Embryonic facial prominence (tissue), 1 donor: Measurements from ENCODE around the gene RDM1.

ENCODE experiments used
- DNase-seq: peaks from one replicate; pipeline ENCODE4 v3.0.0-alpha.2; 2016; ENCODE audit errors: extremely low spot score

Gene RDM1

DNA sequence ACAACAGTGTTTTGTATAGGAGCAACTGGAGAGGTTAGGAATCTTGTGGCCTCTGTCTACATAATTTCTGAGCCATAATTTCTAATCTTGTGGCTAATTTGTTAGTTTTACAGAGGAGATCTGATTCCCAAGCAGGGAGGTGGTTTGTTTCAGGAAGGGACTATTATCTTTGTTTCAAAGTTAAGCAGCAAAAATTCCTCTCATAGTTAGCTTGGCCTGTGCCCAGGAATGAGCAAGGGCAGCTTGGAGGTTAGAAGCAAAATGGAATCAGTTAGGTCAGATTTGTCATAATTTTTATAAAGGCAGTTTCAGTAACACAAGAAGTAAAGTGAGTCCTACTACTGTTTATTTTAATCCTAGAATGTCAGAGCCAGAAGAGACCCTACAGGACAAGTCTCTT lies 2.0 kb upstream of the RDM1 start:
- DNase-seq, result no peak

DNA sequence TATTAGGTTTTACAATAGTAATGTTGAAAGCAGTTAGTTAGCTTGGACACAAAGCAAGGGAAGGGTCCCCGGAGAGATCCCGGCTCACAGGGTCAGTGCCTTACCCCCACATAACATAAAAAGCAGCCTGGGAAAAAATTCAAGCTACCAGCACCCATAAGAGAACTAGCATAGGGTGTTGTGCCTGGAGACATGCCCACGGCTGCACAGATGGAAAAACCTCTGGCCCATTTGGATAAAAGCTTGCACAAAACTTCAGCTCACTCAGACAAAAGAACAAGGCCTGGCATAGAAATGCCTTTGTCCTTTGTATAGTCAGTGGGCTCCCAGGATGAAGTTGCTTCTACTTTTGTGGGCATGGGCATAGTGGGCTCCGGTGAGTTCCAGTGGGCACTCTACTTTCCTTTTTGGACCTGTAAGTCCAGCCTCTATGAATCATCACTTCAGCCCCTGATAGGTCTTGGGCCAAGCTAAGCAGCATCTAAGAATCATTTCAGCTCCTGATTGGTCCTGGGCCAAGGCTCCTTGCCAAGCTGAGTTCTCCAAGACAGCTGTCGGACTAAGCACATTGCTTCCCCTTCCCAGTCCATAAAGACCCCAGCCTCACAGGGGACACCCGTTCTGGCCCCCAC lies 1.3 kb upstream of the RDM1 start:
- no peak for DNase-seq

DNA sequence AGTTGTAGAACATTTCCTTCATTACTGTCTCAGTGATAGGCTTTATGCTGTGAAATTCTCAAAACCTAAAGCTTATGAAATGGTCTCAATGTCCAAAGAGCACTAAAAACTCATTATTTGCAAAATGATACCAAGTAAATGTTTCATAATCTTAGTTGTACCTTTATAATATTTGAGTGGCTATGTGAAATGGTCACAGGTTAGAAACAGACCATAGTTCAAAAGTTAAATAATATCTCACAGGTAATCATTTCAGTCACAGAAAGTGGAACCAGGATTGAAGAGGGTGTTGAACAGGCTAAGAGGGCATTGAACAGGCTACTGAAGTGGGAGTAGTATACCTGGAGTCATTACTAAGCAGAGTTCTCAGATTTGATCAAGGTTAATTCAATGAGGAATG lies 2.9 kb downstream of the RDM1 start:
- DNase-seq, result no peak

DNA sequence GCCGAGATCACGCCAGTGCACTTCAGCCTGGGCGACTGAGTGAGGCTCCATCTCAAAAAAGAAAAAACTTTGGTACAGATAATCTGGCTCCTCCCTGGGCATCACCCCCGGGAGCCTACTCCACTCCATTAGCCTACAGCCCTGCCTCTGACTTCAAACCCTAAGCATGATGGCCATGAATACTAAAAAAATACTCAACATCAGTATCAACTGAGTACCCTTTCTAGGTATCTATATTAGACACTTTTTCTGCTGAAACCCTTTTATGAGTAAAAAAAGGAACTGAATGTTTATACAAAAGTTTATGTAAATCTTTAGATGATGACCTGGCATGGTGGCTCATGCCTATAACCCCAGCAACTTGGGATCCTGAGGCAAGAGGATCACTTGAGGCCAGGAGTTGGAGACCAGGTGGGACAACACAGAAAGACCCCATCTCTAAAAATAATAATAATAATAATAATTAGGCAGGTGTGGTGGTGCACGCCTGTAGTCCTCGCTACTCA lies 6.9 kb downstream of the RDM1 start:
- DNase-seq, result no peak

DNA sequence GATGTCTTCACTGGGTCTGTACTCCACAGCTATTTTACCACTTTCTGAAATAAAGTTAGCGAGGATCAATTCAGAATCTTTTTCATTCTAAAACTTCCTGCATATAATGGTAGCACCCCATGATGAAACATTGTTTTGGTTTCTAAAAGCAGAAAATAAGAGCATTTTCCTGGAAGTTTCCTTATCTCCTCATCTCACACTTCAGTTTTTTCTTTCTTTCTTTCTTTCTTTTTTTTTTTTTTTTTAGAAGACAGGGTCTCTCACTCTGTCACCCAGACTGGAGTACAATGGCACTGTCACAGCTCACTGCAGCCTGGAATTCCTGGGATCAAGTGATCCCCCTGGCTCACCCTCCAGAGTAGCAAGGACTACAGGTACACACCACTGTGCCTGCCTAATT lies 10.3 kb downstream of the RDM1 start:
- DNase-seq, result no peak

DNA sequence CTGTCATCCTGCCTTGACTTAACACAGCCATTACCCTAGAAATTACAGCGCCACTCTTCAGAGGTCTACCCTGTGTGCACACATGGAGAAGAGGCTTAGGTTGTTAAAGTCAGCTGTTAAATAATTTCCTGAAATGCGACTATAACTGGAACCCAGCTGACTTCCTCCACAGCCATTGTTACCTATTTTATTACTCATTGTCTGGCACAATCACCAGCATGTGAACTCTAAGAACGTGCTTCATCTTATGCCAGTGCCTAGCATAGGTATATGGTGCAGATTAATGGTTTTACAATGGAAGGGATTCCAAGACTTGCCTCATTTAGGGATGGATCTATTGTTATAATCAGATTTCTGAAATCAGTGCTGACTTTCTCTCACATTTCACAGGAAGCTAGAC lies 11.9 kb downstream of the RDM1 start:
- DNase-seq, result no peak

DNA sequence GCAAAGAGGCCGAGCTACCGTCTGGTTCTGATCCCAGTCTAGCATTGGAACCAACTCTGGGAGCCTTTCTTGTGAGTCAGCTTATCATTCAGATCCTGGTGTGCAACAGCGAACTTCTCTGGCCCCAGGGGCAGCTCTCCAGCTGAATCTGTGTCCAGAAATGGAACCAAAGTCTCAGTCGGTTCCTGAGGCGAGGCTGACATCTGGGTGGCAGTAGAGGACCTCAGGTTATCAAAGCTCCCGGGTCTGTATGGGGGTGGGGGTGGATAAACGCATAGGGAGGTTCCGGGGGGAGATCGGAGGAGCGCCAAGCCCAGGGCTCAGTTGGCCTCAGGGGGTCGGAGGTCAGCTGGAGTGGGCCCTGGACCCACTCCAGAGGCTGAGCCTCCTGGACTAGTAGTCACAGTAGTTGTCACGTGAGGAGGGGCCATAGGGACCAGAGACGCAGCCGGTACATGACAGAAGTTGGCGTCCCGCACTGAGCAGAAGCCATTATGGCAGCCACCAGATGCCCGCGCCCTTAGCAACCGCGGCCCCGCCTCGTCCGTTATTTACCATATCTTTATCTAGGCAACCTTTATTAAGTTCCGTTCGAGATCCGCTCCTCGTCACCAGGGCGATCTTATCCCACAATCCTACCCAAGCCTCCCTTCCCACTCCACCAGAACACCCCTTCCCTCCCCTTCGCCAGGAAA lies 12.9 kb downstream of the RDM1 start:
- no peak for DNase-seq

DNA sequence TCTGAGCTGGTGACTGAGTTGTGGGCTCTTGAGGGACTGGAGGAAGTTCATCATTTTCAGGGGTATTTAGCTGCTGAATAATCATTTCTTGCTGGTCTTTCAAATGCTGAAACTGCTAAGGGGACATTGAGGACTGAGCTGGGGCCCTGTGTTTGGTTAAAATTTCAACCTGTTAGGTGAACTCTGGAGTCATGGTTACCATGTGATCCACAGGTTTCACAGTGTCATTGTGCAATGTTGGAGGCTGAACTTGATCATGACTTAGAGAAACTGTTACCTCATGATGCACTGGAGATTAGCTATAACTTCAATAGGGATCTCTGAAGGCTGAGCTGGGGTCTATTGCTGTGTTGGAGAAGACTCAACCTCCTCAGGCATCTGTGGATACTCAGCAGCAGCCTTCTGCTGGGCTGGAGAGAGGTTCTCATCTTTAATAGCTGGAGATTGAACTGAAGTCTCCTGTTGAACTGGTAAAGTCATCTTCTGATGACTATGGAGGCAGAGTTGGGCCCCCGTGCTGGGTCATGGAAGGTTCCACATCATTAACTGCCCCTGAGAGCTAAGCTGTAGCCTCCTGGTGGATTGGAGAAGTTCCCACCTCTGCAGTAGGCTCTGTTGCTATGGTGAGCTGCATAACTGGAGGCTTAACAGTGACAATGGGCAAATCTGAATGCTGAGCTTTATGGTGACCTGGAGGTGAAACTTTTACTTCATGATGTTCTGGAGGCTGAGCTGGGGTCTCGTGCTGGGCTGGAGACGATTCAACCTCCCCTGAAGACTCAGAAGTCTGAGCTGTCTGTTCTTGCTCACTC lies 15.2 kb downstream of the RDM1 start:
- DNase-seq, result no peak

DNA sequence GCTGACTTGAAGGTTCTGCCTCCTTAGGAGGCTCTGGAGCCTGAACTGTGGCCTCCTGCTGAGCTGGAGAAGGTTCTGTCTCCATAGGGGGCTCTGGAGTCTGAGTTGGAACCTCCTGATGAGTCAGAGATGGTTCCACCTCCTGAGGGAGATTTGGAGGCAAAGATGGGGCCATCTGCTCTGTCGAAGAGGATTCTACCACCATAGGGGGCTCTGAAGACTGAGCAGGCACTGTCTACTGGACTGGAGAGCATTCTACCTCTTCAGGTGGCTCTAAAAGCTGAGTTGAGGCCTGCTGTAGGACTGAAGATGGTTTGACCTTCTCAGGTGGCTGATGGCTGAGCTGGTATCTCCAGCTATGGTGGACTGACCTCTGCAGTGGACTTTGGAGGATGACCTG lies 16.2 kb downstream of the RDM1 start:
- no peak for DNase-seq

DNA sequence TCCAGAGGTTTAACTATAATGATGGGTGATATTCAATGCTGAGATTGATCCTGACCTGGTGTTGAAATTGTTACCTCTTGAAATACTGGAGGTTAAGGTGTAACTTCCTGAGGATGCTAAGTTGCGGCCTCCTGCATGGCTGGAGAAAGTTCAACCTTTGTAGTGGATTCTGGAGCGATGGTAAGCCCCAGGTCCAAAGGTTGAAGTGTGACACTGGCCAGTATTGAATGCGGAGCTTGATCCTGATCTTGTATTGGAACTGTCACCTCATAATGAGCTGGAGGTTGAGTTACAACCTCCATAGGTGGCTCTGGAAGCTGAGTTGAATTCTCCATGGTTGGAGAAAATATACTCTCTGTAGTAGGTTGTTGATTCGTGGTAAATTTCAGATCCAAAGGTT lies 17.0 kb downstream of the RDM1 start:
- DNase-seq, result no peak

DNA sequence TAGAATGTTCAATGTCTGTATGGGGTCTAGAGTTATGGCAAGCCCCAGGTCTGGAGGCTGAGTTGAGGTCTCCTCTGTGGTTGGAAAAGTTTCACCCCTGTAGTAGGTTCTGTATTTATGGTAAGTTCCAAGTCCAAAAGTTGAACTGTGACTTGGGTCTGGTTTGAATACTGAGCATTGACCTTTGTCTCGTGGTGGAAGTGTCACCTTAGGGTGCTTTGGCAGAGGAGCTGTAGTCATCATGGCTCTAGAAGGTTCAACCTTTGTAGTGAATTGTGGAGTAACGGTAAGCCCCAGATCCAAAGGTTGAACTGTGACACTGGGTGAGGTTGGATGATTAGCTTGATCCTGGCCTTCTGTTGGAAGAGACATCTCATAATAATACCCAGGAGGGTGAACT lies 17.6 kb downstream of the RDM1 start:
- no peak for DNase-seq

DNA sequence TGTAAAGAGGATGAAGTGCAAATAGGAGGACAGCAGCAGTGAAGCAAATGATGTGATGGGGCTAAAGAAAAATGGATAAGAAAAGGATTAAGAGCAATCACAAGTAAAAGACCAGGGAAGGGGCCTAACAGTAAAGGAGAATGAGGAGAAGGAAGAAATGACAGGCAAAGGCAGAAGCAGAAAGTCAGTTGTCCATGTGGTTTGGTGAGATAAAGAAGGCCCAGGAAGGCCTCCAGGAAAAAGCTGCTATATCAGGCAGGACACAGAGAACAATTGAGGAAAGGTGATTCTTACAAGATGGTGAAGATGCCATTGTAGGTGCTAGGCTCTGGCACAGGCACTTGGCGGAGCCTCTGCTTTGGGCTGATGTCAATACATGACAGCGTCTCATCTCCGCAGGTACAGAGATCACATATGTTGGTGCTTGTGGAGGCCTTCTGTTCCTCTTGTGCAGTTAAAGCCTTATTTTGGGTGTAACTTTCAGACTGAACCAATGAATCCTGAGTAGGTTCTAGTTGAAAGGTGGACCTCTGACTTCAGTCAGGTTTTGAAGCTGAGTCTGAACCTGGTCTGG lies 18.1 kb downstream of the RDM1 start:
- DNase-seq, result no peak

DNA sequence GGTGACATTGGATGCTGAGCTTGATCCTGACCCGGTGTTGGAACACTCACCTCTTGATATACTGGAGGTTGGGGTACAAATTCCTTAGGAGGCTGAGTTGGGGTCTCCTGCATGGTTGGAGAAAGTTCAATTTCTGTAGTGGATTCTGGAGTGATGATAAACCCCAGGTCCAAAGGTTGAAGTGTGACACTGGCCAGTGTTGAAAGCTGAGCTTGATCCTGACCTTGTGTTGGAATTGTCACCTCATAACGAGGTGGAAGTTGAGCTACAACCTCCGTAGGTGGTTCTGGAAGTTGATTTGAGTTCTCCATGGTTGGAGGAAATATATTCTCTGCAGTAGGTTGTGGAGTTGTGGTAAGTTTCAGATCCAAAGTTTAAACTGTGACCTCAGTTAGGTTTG lies 21.2 kb downstream of the RDM1 start:
- no peak for DNase-seq

DNA sequence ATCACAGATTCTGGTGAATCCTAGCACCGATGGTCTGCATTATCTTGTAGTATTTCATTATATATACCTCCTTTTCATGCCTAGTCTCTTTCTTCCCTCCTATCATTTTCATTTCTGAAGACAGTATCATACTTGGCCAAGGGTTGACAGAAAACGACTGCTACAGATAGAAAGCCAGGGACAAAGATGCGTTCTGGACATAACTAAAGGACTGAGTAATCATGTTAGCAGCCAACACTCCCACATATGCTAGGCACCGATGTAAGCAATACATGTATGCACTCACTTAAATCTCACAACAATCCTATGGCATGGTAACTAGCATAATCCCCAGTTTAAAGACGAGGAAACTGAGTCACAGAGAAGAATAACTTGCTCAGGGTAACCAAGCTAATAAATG lies 22.9 kb downstream of the RDM1 start:
- DNase-seq, result no peak

DNA sequence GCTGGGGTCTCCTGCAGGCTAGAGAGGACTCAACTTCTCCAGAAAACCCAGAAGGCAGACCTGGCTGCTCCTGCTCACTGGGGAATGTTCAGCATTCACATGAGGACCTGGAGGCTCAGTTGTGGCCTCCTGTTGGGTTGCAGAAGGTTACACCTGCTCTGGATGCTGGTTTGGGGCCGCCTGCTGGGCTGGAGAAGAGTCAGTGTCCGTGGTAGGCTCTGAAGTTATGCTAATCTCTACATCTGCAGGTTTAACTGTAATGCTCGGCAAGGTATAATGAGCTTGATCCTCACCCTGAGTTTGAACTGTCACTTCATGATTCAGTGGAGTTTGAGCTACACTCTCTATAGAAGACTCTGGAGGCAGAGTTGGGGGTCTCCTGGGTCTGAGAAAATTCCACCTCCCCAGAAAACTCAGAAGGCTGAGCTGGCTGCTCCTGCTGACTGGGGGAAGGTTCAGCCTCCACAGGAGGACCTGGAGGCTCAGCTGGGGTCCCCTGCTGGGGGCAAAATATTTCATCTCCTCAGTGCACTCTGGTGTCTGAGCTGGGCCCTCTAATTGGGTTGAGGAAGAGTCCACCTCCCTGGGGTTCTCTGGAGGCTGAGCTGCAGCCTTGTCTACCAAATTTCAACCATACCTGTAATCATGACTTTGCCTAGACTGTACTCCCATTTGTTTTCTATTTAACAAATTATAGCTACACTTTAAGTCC lies 23.5 kb downstream of the RDM1 start:
- DNase-seq, result no peak

DNA sequence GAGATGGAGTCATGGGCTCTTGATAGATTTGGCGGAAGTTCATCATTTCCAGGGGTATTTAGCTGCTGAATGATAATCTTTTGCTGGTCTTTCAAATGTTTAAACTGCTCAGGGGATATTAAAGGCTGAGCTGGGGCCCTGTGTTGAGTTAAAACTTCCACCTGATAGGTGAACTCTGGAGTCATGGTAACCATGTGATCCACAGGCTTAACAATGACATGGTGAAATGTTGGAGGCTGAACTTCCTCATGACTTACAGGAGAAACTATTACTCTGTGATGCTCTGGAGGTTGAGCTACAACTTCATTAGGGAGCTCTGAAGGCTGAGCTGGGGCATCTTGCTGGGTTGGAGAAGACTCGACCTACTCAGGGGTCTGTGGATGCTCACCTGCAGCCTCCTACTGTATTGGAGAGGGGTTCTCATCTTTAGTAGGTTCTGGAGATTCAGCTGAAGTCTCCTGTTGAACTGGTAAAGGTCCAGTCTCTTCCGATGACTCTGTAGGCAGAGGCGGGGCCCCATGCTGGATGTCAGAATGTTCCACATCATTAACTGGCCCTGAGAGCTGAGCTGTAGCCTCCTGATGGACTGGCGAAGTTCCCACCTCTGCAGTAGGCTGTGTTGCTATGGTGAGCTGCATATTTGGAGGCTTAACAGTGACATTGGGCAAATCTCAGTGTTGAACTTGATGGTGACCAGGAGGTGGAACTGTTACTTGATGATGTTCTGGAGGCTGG lies 24.2 kb downstream of the RDM1 start:
- no peak for DNase-seq

DNA sequence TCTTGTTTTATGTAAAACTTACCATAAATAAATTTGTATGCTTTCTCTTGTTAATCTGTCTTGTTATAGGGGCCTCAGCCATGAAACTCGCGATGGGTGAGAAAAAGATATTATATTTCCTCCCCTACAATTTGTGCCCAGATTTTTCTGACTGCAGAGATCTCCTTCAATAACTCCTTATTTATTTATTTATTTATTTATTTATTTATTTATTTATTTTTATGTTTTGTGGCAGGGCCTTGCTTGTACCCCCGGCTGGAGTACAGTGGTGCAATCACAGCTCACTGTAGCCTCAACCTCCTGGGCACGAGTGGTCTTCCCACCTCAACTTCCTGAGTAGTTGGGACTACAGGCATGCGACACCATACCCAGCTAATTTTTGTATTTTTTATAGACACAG lies 27.1 kb downstream of the RDM1 start:
- DNase-seq, result no peak

DNA sequence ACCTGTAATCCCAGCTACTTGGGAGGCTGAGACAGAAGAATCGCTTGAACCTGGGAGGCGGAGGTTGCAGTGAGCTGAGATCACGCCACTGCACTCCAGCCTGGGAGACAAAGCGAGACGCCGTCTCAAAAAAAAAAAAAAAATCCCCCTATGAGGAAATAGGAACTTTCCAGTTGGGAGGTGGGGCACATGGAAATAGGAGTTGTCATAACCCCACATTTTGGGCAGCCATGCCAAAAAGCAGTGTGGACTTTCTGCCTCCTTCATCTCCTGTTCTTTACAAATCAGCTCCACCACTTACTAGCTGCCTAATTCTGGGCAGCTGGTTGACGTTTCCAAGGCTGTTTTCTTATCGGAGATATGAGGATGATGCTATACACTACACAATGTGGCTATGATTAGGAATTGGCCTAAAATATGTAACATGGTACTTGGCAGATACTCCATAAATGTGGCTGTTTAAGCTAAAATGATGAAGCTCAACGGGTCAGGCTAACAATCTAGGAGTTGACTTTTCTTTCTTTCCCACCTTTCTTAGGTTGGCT lies 28.9 kb downstream of the RDM1 start:
- no peak for DNase-seq

DNA sequence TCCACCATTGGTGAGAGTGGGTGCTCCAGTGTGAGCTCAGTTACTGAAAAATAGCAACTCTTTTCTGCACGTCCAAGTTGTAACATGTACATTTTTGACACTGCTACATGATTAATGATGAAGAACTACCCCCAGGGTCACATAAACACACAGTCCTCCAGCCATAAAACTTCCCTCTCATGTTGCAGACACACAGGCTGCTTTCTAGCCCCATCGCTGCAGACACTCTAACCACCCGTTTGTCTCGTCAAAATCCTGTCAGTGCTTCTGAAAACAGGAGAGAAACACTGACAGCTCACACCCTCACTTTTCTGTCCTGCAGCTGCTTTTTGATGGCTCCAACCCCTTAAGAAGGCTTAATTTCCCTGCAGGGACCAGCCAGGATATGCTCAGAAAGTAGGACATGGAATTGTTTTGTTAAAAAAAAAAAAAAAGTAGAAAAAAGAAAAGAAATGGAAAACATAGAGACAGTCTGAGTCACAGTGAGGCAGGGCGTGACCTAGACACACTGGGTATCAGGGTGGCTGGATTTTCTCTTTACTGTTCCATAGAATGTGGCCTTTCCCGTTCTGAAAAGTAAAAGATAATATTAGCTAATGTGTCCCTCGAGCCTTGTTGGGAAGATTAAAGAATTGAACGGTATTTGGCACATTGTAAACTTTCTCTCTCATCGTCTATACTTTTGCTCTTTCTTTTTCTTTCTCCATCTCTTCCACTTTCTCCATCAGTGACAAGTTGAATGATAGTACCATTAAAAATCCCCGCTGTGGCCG lies 29.7 kb downstream of the RDM1 start:
- DNase-seq, result no peak

DNA sequence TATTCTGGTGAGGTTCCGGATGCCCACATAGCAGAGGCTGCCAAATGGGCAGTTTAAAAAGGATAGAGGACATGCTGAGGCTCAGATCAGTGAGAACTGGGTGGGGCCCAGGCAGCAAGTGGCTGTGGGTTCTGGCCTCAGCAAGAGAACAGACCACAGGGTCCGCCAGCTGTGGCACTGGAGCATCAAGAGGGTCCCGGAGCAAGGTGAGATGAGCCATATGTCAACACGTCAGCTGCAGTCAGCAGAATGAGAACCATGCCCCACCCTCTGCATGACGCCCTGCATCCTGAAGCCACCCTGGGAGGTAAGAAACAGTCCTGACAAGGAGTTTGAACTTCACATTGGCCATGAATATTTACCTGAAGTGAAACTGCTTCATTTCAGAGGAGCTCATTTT lies 30.3 kb downstream of the RDM1 start:
- DNase-seq, result no peak
